PC-9 (cell line): ENCODE results near the gene LRCOL1.

ENCODE experiments used
- CTCF ChIP-seq: fragments of 200-600 bp; sonication (generic); conservative IDR thresholded peaks from 2 replicates; pipeline ENCODE4 v1.6.1; 2017; ENCODE audit warnings: mixed run types, antibody characterized with exemption, mild to moderate bottlenecking, moderate library complexity
- EZH2 ChIP-seq: fragments of 200-600 bp; sonication (generic); IDR thresholded peaks from 2 replicates; pipeline ENCODE4 v1.8.0; 2017; ENCODE audit warnings: antibody characterized with exemption, low read depth

GRCh38 chr12:132593071-132593470 lies 17.3 kb downstream of the LRCOL1 start:
- TF ChIP-seq EZH2, result no peak
- no peak for TF ChIP-seq CTCF
